ENCODE results near the gene SYT5. TPM values are rescaled to one million over a fixed set of nuclear protein-coding genes. Genes with fewer than 3 reads are reported as not detected.

Gene SYT5
- total RNA-seq (2022) (not detected in 2 replicates), Bru-seq, nascent RNA (percentile 11 among the genes with signal in this experiment), BruChase-seq, experiment 1, labeled RNA remaining after a 2-hour chase (percentile 12 among the genes with signal in this experiment), BruChase-seq, experiment 2, labeled RNA remaining after a 6-hour chase (percentile 0 among the genes with signal in this experiment)
- long read RNA-seq: 0 reads

GRCh38 chr19:55179606-55180484, at the start of gene SYT5:
Gene SYT5, minus strand, starts transcription at chr19:55180289. Its CDS starts 1,248 bp downstream, at chr19:55179041.
- Histone ChIP-seq H3K9me3 (no peaks in the 10 kb centered on the region), H3K4me1 (peaks cover 17% of the 10 kb centered on the region; the same call in 1 of the 2 replicates), H3K4me3 (ENCODE audit: low read depth, low read length) (peak within 1 kb of the TSS; percentile 20), H3K36me3 (ENCODE audit: control insufficient read depth, insufficient read depth, low read length) (no peaks in the 10 kb centered on the region), H3K27me3 (replicated peaks; ENCODE audit: control insufficient read depth, insufficient read depth, low read length) (no peaks in the 10 kb centered on the region)
- no TSS peak for BruUV-seq (replicated peaks)
- H3K4me1 Mint-ChIP-seq (ENCODE audit: low read depth, unreplicated experiment): peaks cover 18% of the 10 kb centered on the region
- H3K27ac Mint-ChIP-seq (ENCODE audit: unreplicated experiment): peak within 1 kb of the TSS; percentile 40
- POLR2A ChIA-PET: no interaction called here
- peak in 1 of 2 experiments; percentile 86 for DNase-seq
- no peaks in the 10 kb centered on the region for H3K36me3 Mint-ChIP-seq (ENCODE audit: insufficient read depth, unreplicated experiment)
- intact Hi-C loops (cut with micrococcal nuclease; ENCODE audit: unreplicated experiment): loop anchor here (2.0 kb wide), 1 partner anchor 37 kb away; no protein-coding TSS in a partner anchor
- CTCF ChIA-PET: interaction anchor here (0.6 to 1.9 kb wide), 8 partner anchors 11 to 242 kb away, joined by 3 to 10 read pairs (median 4); partner anchors contain the start of gene KMT5C
- peaks cover 15% of the 10 kb centered on the region for H3K27me3 Mint-ChIP-seq (ENCODE audit: insufficient read depth, unreplicated experiment)
- H3K9me3 Mint-ChIP-seq (ENCODE audit: unreplicated experiment): no peaks in the 10 kb centered on the region
- TF ChIP-seq CTCF (IDR thresholded peaks at IDR 0.05; ENCODE audit: insufficient read depth in 1 of 2, low read depth in 1 of 2, low read length in 1 of 2, severe bottlenecking in 1 of 2, unreplicated experiment in 1 of 2): no peak
- peak within 1 kb of the TSS; percentile 74 for H3K4me3 Mint-ChIP-seq (ENCODE audit: unreplicated experiment)

GRCh38 chr19:55229789-55230182, 49.7 kb upstream of the SYT5 start:
- peaks cover 69% of the 10 kb centered on the region for H3K36me3 Mint-ChIP-seq (ENCODE audit: insufficient read depth, unreplicated experiment)
- Histone ChIP-seq H3K36me3 (ENCODE audit: control insufficient read depth, insufficient read depth, low read length) (peaks cover 4% of the 10 kb centered on the region), H3K4me3 (ENCODE audit: low read depth, low read length) (no peak overlapping the region), H3K27me3 (replicated peaks; ENCODE audit: control insufficient read depth, insufficient read depth, low read length) (no peaks in the 10 kb centered on the region), H3K9me3 (no peaks in the 10 kb centered on the region), H3K4me1 (peaks cover 32% of the 10 kb centered on the region)
- no peak for DNase-seq
- H3K27me3 Mint-ChIP-seq (ENCODE audit: insufficient read depth, unreplicated experiment): no peaks in the 10 kb centered on the region
- no peak overlapping the region for H3K4me3 Mint-ChIP-seq (ENCODE audit: unreplicated experiment)
- TSS peak; percentile 77 for BruUV-seq (replicated peaks)
- peak overlapping the region; percentile 98 for H3K27ac Mint-ChIP-seq (ENCODE audit: unreplicated experiment)
- H3K9me3 Mint-ChIP-seq (ENCODE audit: unreplicated experiment): no peaks in the 10 kb centered on the region
- intact Hi-C loops (cut with micrococcal nuclease; ENCODE audit: unreplicated experiment): no loop called here
- ChIA-PET CTCF (no interaction called here), POLR2A (no interaction called here)
- H3K4me1 Mint-ChIP-seq (ENCODE audit: low read depth, unreplicated experiment): peaks cover 35% of the 10 kb centered on the region
- TF ChIP-seq CTCF (IDR thresholded peaks at IDR 0.05; ENCODE audit: insufficient read depth in 1 of 2, low read depth in 1 of 2, low read length in 1 of 2, severe bottlenecking in 1 of 2, unreplicated experiment in 1 of 2): no peak

- Histone ChIP-seq H3K4me3 (ENCODE audit: low read depth, low read length) (no peak overlapping the region), H3K36me3 (ENCODE audit: control insufficient read depth, insufficient read depth, low read length) (peaks cover 4% of the 10 kb centered on the region), H3K9me3 (no peaks in the 10 kb centered on the region), H3K4me1 (peaks cover 32% of the 10 kb centered on the region), H3K27me3 (replicated peaks; ENCODE audit: control insufficient read depth, insufficient read depth, low read length) (no peaks in the 10 kb centered on the region)
- Mint-ChIP-seq H3K36me3 (ENCODE audit: insufficient read depth, unreplicated experiment) (peaks cover 69% of the 10 kb centered on the region), H3K27me3 (ENCODE audit: insufficient read depth, unreplicated experiment) (no peaks in the 10 kb centered on the region), H3K9me3 (ENCODE audit: unreplicated experiment) (no peaks in the 10 kb centered on the region), H3K27ac (ENCODE audit: unreplicated experiment) (peak overlapping the region; percentile 98), H3K4me3 (ENCODE audit: unreplicated experiment) (peak overlapping the region; percentile 60), H3K4me1 (ENCODE audit: low read depth, unreplicated experiment) (peaks cover 35% of the 10 kb centered on the region)
- TF ChIP-seq CTCF (IDR thresholded peaks at IDR 0.05; ENCODE audit: insufficient read depth in 1 of 2, low read depth in 1 of 2, low read length in 1 of 2, severe bottlenecking in 1 of 2, unreplicated experiment in 1 of 2): no peak
- no peak for DNase-seq
- CTCF ChIA-PET: no interaction called here
- POLR2A ChIA-PET: interaction anchor here (0.6 kb wide), 1 partner anchor 88 kb away, joined by 8 read pairs; no protein-coding TSS in a partner anchor
- BruUV-seq (replicated peaks): TSS peak; percentile 44
- intact Hi-C loops (cut with micrococcal nuclease; ENCODE audit: unreplicated experiment): no loop called here
These were observed 49.2 kb upstream of the SYT5 start for GRCh38 chr19:55229145-55229788.
